GM13976 (cell line): ENCODE results near the gene DAB2.

Experiments used
- DNase-seq: peaks from one replicate; pipeline ENCODE4 v3.0.0; 2012; ENCODE audit warnings: low spot score
- CTCF ChIP-seq: IDR thresholded peaks from 2 replicates; pipeline ENCODE4 v1.5.1; 2012; ENCODE audit warnings: borderline replicate concordance, mild to moderate bottlenecking; ENCODE audit not compliant: insufficient read depth; ENCODE audit errors: extremely low read depth, missing control alignments, control extremely low read depth
- in situ Hi-C: fragments of 300-500 bp; cut with MboI; formaldehyde crosslinking; loops from one replicate; pipeline ENCODE4 v1.12.0; 2022; ENCODE audit warnings: low sequenced_read_pairs, mixed read lengths, inconsistent platforms; ENCODE audit not compliant: unreplicated experiment

Gene DAB2

GRCh38 chr5:39363217-39363616 is 61.6 kb downstream of the DAB2 start:
- in situ Hi-C loops: no loop called here
- no peak for DNase-seq
- no peak for TF ChIP-seq CTCF

- TF ChIP-seq CTCF: no peak
- in situ Hi-C loops: no loop called here
- DNase-seq: no peak
These were observed 62.1 kb downstream of the DAB2 start for GRCh38 chr5:39362646-39363045.

GRCh38 chr5:39361306-39361705 is 63.5 kb downstream of the DAB2 start:
- in situ Hi-C loops: no loop called here
- TF ChIP-seq CTCF: no peak
- DNase-seq: no peak

DNA sequence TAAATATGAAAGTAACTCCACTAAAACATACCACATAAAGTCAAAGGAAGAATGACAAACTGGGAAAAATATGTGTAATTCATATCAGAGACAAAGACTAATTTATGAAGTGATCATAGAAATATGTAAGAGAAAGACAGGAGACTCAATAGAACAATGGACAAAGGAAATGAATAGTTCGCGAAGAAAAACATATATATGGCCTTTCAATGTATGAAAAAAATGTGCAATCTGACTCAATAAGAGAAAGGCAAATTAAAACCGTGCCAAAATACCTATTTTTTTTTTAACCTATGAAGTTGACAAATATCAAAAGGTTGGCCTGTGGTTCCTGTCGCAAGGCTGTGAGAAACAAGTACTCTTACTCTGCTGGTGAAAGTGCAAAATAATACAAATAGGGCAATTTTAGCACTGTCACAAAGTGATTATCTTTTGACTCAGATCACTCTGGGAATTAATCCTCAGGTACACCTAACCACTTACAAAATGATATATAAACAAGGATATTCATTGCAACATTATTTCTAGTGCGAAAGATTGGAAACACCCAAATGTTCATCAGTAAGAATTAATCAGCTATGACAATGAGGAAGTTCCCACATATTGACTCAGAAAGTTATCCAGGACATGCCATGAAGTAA is 64.2 kb downstream of the DAB2 start:
- TF ChIP-seq CTCF: no peak
- no peak for DNase-seq
- in situ Hi-C loops: no loop called here

- in situ Hi-C loops: no loop called here
- no peak for TF ChIP-seq CTCF
- DNase-seq: no peak
These were observed 68.5 kb downstream of the DAB2 start for GRCh38 chr5:39356263-39356662.

GRCh38 chr5:39355324-39355723 is 69.5 kb downstream of the DAB2 start:
- DNase-seq: no peak
- in situ Hi-C loops: no loop called here
- no peak for TF ChIP-seq CTCF

- in situ Hi-C loops: no loop called here
- no peak for TF ChIP-seq CTCF
- no peak for DNase-seq
These were observed 70.9 kb downstream of the DAB2 start for GRCh38 chr5:39353717-39354399.
